Subcutaneous abdominal adipose tissue (tissue), 5 donors: ENCODE measurements around the gene CCDC92.

Experiments
- H3K27ac ChIP-seq: one replicate; pipeline ENCODE4 v1.7.0; 2013; ENCODE audit warnings: low read depth, mild to moderate bottlenecking, inconsistent platforms, low read length, moderate library complexity
- H3K27me3 ChIP-seq, 5 donors: one replicate each; pipeline ENCODE4 v1.7.0; 2013; ENCODE audit warnings: low read length in 5 of 5, inconsistent platforms in 1 of 5; ENCODE audit not compliant: control insufficient read depth in 5 of 5, insufficient read depth in 4 of 5
- H3K36me3 ChIP-seq, 5 donors: one replicate each; pipeline ENCODE4 v1.7.0; 2013; ENCODE audit warnings: low read length in 5 of 5; ENCODE audit not compliant: control insufficient read depth in 5 of 5, insufficient read depth in 5 of 5
- H3K4me1 ChIP-seq, 5 donors: one replicate each; pipeline ENCODE4 v1.7.0; 2013; ENCODE audit warnings: low read length in 5 of 5, mild to moderate bottlenecking in 3 of 5, moderate library complexity in 1 of 5; ENCODE audit not compliant: control insufficient read depth in 5 of 5, insufficient read depth in 5 of 5
- H3K4me3 ChIP-seq, 5 donors: one replicate each; pipeline ENCODE4 v1.7.0; 2013; ENCODE audit warnings: low read length in 5 of 5, low read depth in 1 of 5
- H3K9ac ChIP-seq, 5 donors: one replicate each; pipeline ENCODE4 v1.7.0; 2013; ENCODE audit warnings: low read length in 5 of 5, mild to moderate bottlenecking in 4 of 5, moderate library complexity in 3 of 5
- H3K9me3 ChIP-seq, 5 donors: one replicate each; pipeline ENCODE4 v1.7.0; 2013; ENCODE audit warnings: low read length in 5 of 5; ENCODE audit not compliant: control insufficient read depth in 5 of 5
- donor health status: healthy.
- donor health status: healthy.
- donor health status: healthy.
- donor health status: healthy.
- donor health status: healthy.

CCDC92 gene

DNA sequence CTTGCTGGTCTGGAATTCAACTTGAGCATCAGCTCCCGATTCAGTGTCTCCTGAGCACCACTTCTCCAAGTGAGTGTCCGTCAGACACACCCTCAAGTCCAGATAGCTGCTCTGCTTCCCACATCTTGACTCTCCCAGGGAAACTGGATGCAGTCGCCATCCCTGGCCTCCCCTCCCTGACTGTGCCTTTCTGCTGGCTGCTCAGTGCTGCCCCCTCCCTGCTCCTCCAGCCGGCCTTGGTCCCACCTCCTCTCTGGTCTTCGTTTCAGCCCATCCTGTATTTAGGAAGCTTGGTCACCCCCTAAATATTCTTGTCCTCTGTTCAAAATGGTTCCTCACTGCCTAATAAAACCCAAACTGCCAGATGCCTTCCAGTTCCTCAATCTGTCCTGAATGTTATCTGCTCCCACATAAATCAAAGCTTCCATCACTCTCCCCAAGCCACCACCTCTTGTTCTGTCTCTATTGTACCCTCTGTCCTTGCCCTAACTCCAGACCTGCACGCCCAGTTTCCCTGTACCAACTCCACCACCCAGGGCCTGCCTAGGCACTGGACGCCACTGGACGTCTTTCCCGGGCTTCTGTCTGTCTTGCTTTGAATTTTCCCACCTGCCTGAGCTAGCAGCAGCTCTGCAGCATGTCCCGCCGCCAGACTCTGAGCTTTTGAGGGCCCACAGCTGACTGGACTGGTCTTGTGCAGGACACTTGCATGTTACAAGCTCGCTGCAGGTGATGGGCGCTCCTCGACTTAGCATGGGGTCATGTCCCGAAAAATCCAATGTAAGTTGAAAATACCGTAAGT, 33.8 kb downstream of the CCDC92 start:
- Histone ChIP-seq H3K27me3 (no peaks in the 10 kb centered on the region), H3K4me3 (no peak overlapping the region), H3K36me3 (peaks cover 0 to 74% (median 71%) of the 10 kb centered on the region in 5 donors), H3K9me3 (peaks cover 0 to 7% (median 6%) of the 10 kb centered on the region in 5 donors), H3K4me1 (peaks cover 0 to 27% (median 19%) of the 10 kb centered on the region in 5 donors), H3K9ac (no peak overlapping the region), H3K27ac (no peak overlapping the region)

- peaks cover 0 to 65% (median 63%) of the 10 kb centered on the region in 5 donors for H3K36me3 ChIP-seq
- peaks cover 0 to 19% (median 11%) of the 10 kb centered on the region in 5 donors for H3K4me1 ChIP-seq
- H3K27me3 ChIP-seq, result no peaks in the 10 kb centered on the region
- no peak overlapping the region for H3K27ac ChIP-seq
- no peak overlapping the region for H3K9ac ChIP-seq
- H3K9me3 ChIP-seq, result peaks cover 0 to 7% (median 6%) of the 10 kb centered on the region in 5 donors
- no peak overlapping the region for H3K4me3 ChIP-seq
Measured at GRCh38 chr12:123937707-123938591, 34.7 kb downstream of the CCDC92 start.

- Histone ChIP-seq H3K36me3 (peaks cover 0 to 56% (median 55%) of the 10 kb centered on the region in 5 donors), H3K27ac (no peak overlapping the region), H3K9ac (no peak overlapping the region), H3K4me3 (no peak overlapping the region), H3K4me1 (peaks cover 0 to 13% (median 7%) of the 10 kb centered on the region in 5 donors), H3K27me3 (no peaks in the 10 kb centered on the region), H3K9me3 (peaks cover 0 to 6% (median 3%) of the 10 kb centered on the region in 5 donors)
Measured at GRCh38 chr12:123936956-123937706, 35.5 kb downstream of the CCDC92 start.

- peaks cover 0 to 2% (median 0%) of the 10 kb centered on the region in 5 donors for H3K9me3 ChIP-seq
- H3K4me3 ChIP-seq, result no peak overlapping the region
- H3K27ac ChIP-seq, result no peak overlapping the region
- H3K27me3 ChIP-seq, result no peaks in the 10 kb centered on the region
- no peak overlapping the region for H3K9ac ChIP-seq
- H3K36me3 ChIP-seq, result peaks cover 0 to 50% (median 49%) of the 10 kb centered on the region in 5 donors
- H3K4me1 ChIP-seq, result peaks cover 0 to 9% (median 3%) of the 10 kb centered on the region in 5 donors
Measured at GRCh38 chr12:123936471-123936870, 36.2 kb downstream of the CCDC92 start.

DNA sequence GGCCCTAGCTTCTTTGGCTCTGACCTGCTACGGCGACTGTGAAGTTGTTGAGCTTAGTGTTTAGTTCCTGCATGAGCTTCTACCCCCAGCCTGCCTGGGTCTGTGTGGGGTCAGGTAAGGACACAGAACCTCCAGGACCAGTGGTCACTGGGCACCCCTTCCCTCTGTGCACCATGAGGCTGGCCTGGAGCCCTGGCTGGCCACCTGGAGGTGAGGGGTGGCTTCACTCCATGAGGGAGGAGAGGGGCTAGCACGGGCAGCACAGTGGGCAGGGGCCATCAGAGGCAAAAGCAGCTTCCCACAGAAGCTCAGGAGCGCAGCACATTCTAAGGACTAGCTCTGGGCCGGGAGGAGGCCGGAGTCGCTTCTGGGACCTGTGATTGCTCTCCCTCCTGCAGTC, 36.7 kb downstream of the CCDC92 start:
- Histone ChIP-seq H3K9ac (no peak overlapping the region), H3K36me3 (peaks cover 0 to 47% (median 43%) of the 10 kb centered on the region in 5 donors), H3K4me1 (peaks cover 0 to 9% (median under 1%) of the 10 kb centered on the region in 5 donors), H3K9me3 (no peaks in the 10 kb centered on the region), H3K27ac (no peak overlapping the region), H3K27me3 (no peaks in the 10 kb centered on the region), H3K4me3 (no peak overlapping the region)

- no peak overlapping the region for H3K27ac ChIP-seq
Measured at GRCh38 chr12:123934829-123935228, 37.8 kb downstream of the CCDC92 start.

GRCh38 chr12:123934016-123934620, 38.5 kb downstream of the CCDC92 start:
- no peaks in the 10 kb centered on the region for H3K27me3 ChIP-seq
- H3K9me3 ChIP-seq, result no peaks in the 10 kb centered on the region
- H3K36me3 ChIP-seq, result peaks cover 0 to 31% (median 28%) of the 10 kb centered on the region in 5 donors
- H3K4me3 ChIP-seq, result no peak overlapping the region
- peaks cover 0 to 9% (median 0%) of the 10 kb centered on the region in 5 donors for H3K4me1 ChIP-seq
- H3K9ac ChIP-seq, result no peak overlapping the region
- no peak overlapping the region for H3K27ac ChIP-seq

More at GRCh38 chr12:123934829-123935228, 37.8 kb downstream of the CCDC92 start:
- Histone ChIP-seq H3K4me3 (no peak overlapping the region), H3K4me1 (peaks cover 0 to 9% (median 0%) of the 10 kb centered on the region in 5 donors), H3K9ac (no peak overlapping the region), H3K36me3 (peaks cover 0 to 38% (median 35%) of the 10 kb centered on the region in 5 donors), H3K9me3 (no peaks in the 10 kb centered on the region), H3K27me3 (no peaks in the 10 kb centered on the region)

DNA sequence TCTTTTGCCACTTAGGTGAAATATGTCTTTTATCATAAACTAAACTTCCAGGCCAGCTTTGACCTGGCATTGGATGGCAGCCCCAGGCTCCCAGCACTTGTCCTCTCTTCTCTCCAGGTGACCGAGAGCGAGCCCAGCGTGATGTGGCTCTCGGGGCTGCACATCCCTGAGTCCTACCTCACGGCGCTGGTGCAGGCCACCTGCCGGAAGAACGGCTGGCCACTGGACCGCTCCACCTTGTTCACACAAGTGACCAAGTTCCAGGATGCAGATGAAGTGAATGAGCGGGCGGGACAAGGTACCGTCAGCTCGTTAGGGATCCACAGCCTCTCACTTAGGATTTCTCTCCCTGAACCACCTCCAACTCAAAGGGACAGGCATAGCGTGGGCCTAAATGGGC, 39.4 kb downstream of the CCDC92 start:
- Histone ChIP-seq H3K4me1 (peaks cover 0 to 3% (median 0%) of the 10 kb centered on the region in 5 donors), H3K9me3 (no peaks in the 10 kb centered on the region), H3K9ac (no peak overlapping the region), H3K36me3 (peaks cover 0 to 31% (median 27%) of the 10 kb centered on the region in 5 donors), H3K4me3 (no peak overlapping the region), H3K27me3 (peaks cover 0 to 2% (median 0%) of the 10 kb centered on the region in 5 donors), H3K27ac (no peak overlapping the region)

DNA sequence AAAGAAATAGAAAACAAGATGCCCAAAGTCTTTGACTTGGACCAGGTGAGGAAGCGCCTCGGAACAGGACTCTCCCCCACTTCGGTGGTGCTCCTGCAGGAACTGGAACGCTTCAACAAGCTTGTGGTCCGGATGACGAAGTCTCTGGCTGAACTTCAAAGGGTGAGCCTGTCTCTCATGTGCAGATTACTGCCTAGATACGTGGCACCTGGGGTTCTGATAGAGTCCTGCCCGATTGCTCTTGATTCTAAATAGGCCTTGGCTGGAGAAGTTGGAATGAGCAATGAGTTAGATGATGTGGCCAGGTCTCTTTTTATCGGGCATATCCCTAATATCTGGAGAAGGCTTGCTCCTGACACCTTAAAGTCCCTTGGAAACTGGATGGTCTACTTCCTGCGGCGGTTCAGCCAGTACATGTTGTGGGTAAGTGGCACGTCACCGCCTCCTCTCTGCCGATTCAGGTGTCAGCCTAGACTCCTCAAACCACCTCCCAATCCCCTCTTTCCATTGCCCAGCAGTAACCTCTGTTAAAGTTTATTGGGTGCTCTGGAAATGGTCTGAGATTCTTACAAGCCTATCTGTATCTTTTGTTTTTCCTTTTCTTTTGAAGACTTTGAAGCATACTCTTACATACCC, 40.8 kb downstream of the CCDC92 start:
- Histone ChIP-seq H3K9me3 (no peaks in the 10 kb centered on the region), H3K36me3 (peaks cover 0 to 20% (median 17%) of the 10 kb centered on the region in 5 donors)

More for the DNA sequence above, 40.8 kb downstream of the CCDC92 start:
- Histone ChIP-seq H3K4me1 (no peaks in the 10 kb centered on the region), H3K27ac (no peak overlapping the region), H3K9ac (no peak overlapping the region), H3K27me3 (peaks cover 0 to 4% (median 2%) of the 10 kb centered on the region in 5 donors), H3K4me3 (no peak overlapping the region)
